GM12878 (cell line): ENCODE measurements around the gene RERE. TPM values are rescaled to one million over a fixed set of nuclear protein-coding genes. Genes with fewer than 3 reads are reported as not detected.

Source experiments
- ATAC-seq: fragments of 200-7000 bp; cut with Tn5 transposase; 3 replicates; pipeline ENCODE4 v1.9.1; 2020; ENCODE audit warnings: mild to moderate bottlenecking, moderate library complexity
- BruUV-seq: library from RNA; stranded (reverse); fragments of 400-500 nt; replicated peaks from 2 replicates; lab custom pipeline; 2021; lab: Mats Ljungman, UMichigan
- CTCF ChIA-PET: fragments of 300-600 bp; sonication (Branson Sonifier 250); formaldehyde crosslinking; extraction: SDS; loops from one replicate; lab custom pipeline; 2021; ENCODE audit warnings: inconsistent platforms; lab: Yijun Ruan, JAX
- POLR2A ChIA-PET: fragments of 350-600 bp; formaldehyde crosslinking; extraction: SDS; loops from one replicate; lab custom pipeline; 2021; ENCODE audit warnings: inconsistent platforms; lab: Charles Lee
- RAD21 ChIA-PET: fragments of 300-600 bp; sonication (Branson Sonifier 250); formaldehyde crosslinking; loops from one replicate; lab custom pipeline; 2023; ENCODE audit warnings: antibody characterized with exemption; ENCODE audit not compliant: unreplicated experiment; lab: Charles Lee
- SMC1A ChIA-PET: fragments of 300-600 bp; sonication (Branson Sonifier 250); formaldehyde crosslinking; loops from one replicate; lab custom pipeline; 2023; ENCODE audit not compliant: unreplicated experiment, uncharacterized antibody; lab: Charles Lee
- DNase-seq: peaks from one replicate; pipeline ENCODE4 v3.0.0-alpha.2; 2011; ENCODE audit warnings: low read depth, low spot score
- FAIRE-seq: peaks from 3 replicates; lab custom pipeline; 2011; peaks lifted over from hg19 to GRCh38; lab: Jason Lieb, UNC
- H2AFZ ChIP-seq: 2 replicates; pipeline ENCODE4 v1.6.0; 2011; ENCODE audit warnings: low read depth, low read length, control low read depth; ENCODE audit not compliant: control insufficient read depth
- H3K27ac ChIP-seq: 2 replicates; pipeline ENCODE4 v1.5.1; 2011; ENCODE audit warnings: control low read depth; ENCODE audit not compliant: control insufficient read depth, insufficient read depth
- H3K27me3 ChIP-seq, 2 experiments: replicated peaks in 1 of 2; 2 replicates each; pipeline versions ENCODE4 v1.6.0 to v1.6.1; 2011; ENCODE audit warnings: low read length in 1 of 2; ENCODE audit not compliant: control insufficient read depth in 2 of 2, insufficient read depth in 2 of 2
- H3K36me3 ChIP-seq, 2 experiments: 2 replicates each; pipeline ENCODE4 v1.5.1; 2011; ENCODE audit warnings: low read length in 1 of 2; ENCODE audit not compliant: control insufficient read depth in 2 of 2, insufficient read depth in 2 of 2
- H3K4me1 ChIP-seq: 2 replicates; pipeline ENCODE4 v1.6.1; 2011; ENCODE audit warnings: mild to moderate bottlenecking, low read length, moderate library complexity, mixed read lengths; ENCODE audit not compliant: control insufficient read depth, insufficient read depth
- H3K4me2 ChIP-seq: 2 replicates; pipeline ENCODE4 v1.6.0; 2011; ENCODE audit warnings: control low read depth; ENCODE audit not compliant: control insufficient read depth, insufficient read depth
- H3K4me3 ChIP-seq: fragments of 200-600 bp; sonication (generic); 2 replicates; pipeline ENCODE4 v1.5.1; 2016
- H3K79me2 ChIP-seq: 2 replicates; pipeline ENCODE4 v1.6.0; 2011; ENCODE audit warnings: low read length; ENCODE audit not compliant: control insufficient read depth, insufficient read depth
- H3K9ac ChIP-seq: 2 replicates; pipeline ENCODE4 v1.8.0; 2011; ENCODE audit warnings: low read length, control low read depth, mixed read lengths; ENCODE audit not compliant: control insufficient read depth, insufficient read depth
- H3K9me3 ChIP-seq: replicated peaks from 3 replicates; pipeline ENCODE4 v1.5.1; 2011; ENCODE audit warnings: mild to moderate bottlenecking, low read length; ENCODE audit not compliant: control insufficient read depth, insufficient read depth
- H4K20me1 ChIP-seq: 2 replicates; pipeline ENCODE4 v1.6.0; 2011; ENCODE audit not compliant: control insufficient read depth, insufficient read depth
- DPF2 ChIP-seq: fragments of 450-650 bp; IDR thresholded peaks from 2 replicates; pipeline ENCODE4 v1.6.1; 2017; ENCODE audit warnings: mild to moderate bottlenecking
- KAT2A ChIP-seq: conservative IDR thresholded peaks from 2 replicates; pipeline ENCODE4 v1.6.1; 2011; ENCODE audit warnings: low read depth, low read length; ENCODE audit not compliant: control insufficient read depth
- KDM1A ChIP-seq: fragments of 200-600 bp; sonication (generic); IDR thresholded peaks from 2 replicates; pipeline ENCODE4 v1.6.1; 2016; ENCODE audit warnings: borderline replicate concordance
- NFXL1 ChIP-seq: fragments of 450-650 bp; IDR thresholded peaks from 2 replicates; pipeline ENCODE4 v1.6.1; 2017; ENCODE audit warnings: antibody characterized with exemption, mild to moderate bottlenecking, borderline replicate concordance
- NFYB ChIP-seq: IDR thresholded peaks from 2 replicates; pipeline ENCODE4 v1.6.1; 2011; ENCODE audit warnings: low read depth, mild to moderate bottlenecking, low read length, improper control_type of control experiment, moderate library complexity; ENCODE audit not compliant: insufficient read depth
- POLR2AphosphoS5 ChIP-seq: IDR thresholded peaks from 2 replicates; pipeline ENCODE4 v1.6.1; 2011; ENCODE audit warnings: mild to moderate bottlenecking, low read length, inconsistent platforms
- TCF12 ChIP-seq: IDR thresholded peaks from 2 replicates; pipeline ENCODE4 v1.6.1; 2011; ENCODE audit warnings: low read depth, mild to moderate bottlenecking, low read length
- WGBS: methylation state at CpG from one replicate; pipeline ENCODE4 v1.1.6; 2016; ENCODE audit warnings: low lambda C conversion rate; ENCODE audit not compliant: insufficient replicate concordance, insufficient coverage; ENCODE audit errors: missing lambda C conversion rate; 5-methylcytosine and 5-hydroxymethylcytosine counted together
- in situ Hi-C: fragments of 300-500 bp; cut with MboI; formaldehyde crosslinking; loops from 9 replicates; pipeline ENCODE4 v1.14.3; 2018; ENCODE audit warnings: mixed read lengths
- intact Hi-C: fragments of 100-400 bp; cut with micrococcal nuclease; formaldehyde crosslinking; loops from one replicate; pipeline ENCODE4 v1.14.2; 2022; ENCODE audit not compliant: unreplicated experiment
- polyA plus RNA-seq, 11 experiments: library from polyadenylated mRNA; depleted of rRNA in 4 of 11; unstranded in 6 of 11; stranded (reverse) in 5 of 11; fragments of >200 nt; fragmentation: Nextera tagmentation in 4 of 11; fragmentation: Illumina TruSeq in 1 of 11; extraction: Ambion mirVana in 4 of 11; extraction: Trizol in 1 of 11; gene quantifications; 1 replicate in 1 of 11; 2 replicates in 10 of 11; pipeline versions ENCODE4 v1.2.1 to v1.2.3, GENCODE V29; 2011 to 2016; ENCODE audit warnings: inconsistent platforms in 2 of 11, missing spikeins in 2 of 11, low read depth in 1 of 11
- total RNA-seq, 4 experiments: library from RNA; depleted of rRNA in 3 of 4; stranded (reverse); fragments of >200 nt in 3 of 4; fragmentation: Illumina TruSeq in 1 of 4; extraction: Trizol in 1 of 4; gene quantifications; 2 replicates each; pipeline versions ENCODE4 v1.2.1 to v1.2.3, GENCODE V29; 2013 to 2021
- TF ChIP-seq, protein P1 (sequence below): IDR thresholded peaks from 2 replicates; pipeline ENCODE4 v1.6.1; 2012; ENCODE audit warnings: improper control_type of control experiment, low read depth, low read length; ENCODE audit not compliant: insufficient replicate concordance
- TF ChIP-seq, protein P2 (sequence below): IDR thresholded peaks from 2 replicates; pipeline ENCODE4 v1.6.1; 2012; ENCODE audit warnings: low read depth, low read length, improper control_type of control experiment

The RERE gene
- total and polyA plus RNA-seq, 10 of the 15 experiments (the other 5 are each of a cell fraction or from before 2014, with no cell fraction given), result 5.2 to 60.5 (median 20.2) TPM

- TF ChIP-seq, protein P1, sequence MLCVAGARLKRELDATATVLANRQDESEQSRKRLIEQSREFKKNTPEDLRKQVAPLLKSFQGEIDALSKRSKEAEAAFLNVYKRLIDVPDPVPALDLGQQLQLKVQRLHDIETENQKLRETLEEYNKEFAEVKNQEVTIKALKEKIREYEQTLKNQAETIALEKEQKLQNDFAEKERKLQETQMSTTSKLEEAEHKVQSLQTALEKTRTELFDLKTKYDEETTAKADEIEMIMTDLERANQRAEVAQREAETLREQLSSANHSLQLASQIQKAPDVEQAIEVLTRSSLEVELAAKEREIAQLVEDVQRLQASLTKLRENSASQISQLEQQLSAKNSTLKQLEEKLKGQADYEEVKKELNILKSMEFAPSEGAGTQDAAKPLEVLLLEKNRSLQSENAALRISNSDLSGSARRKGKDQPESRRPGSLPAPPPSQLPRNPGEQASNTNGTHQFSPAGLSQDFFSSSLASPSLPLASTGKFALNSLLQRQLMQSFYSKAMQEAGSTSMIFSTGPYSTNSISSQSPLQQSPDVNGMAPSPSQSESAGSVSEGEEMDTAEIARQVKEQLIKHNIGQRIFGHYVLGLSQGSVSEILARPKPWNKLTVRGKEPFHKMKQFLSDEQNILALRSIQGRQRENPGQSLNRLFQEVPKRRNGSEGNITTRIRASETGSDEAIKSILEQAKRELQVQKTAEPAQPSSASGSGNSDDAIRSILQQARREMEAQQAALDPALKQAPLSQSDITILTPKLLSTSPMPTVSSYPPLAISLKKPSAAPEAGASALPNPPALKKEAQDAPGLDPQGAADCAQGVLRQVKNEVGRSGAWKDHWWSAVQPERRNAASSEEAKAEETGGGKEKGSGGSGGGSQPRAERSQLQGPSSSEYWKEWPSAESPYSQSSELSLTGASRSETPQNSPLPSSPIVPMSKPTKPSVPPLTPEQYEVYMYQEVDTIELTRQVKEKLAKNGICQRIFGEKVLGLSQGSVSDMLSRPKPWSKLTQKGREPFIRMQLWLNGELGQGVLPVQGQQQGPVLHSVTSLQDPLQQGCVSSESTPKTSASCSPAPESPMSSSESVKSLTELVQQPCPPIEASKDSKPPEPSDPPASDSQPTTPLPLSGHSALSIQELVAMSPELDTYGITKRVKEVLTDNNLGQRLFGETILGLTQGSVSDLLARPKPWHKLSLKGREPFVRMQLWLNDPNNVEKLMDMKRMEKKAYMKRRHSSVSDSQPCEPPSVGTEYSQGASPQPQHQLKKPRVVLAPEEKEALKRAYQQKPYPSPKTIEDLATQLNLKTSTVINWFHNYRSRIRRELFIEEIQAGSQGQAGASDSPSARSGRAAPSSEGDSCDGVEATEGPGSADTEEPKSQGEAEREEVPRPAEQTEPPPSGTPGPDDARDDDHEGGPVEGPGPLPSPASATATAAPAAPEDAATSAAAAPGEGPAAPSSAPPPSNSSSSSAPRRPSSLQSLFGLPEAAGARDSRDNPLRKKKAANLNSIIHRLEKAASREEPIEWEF, result peak; percentile 74
- TF ChIP-seq DPF2 (0 out of 2 replicates have a peak, but pooled peaks have one; percentile 16), KAT2A (no peak)
- TF ChIP-seq, all 136 proteins: peak for 11
Measured at GRCh38 chr1:8689431-8690252, 127.8 kb downstream of the RERE start (continued).

- peak overlapping the region; percentile 5; the same call in 1 of the 2 replicates for H3K27ac ChIP-seq
- H3K36me3 ChIP-seq, result no peaks in the 10 kb centered on the region
- no peaks in the 10 kb centered on the region for H4K20me1 ChIP-seq
- H3K79me2 ChIP-seq, result peaks cover 67% of the 10 kb centered on the region
- 96% methylated on average over 2 of the region's 2 CpGs for WGBS
- no peak overlapping the region for H3K4me3 ChIP-seq
- no peak overlapping the region for H2AFZ ChIP-seq
- ChIA-PET POLR2A (interaction anchor here (0.6 to 1.4 kb wide), 5 partner anchors 8 to 118 kb away, joined by 4 to 6 read pairs (median 4); no protein-coding TSS in a partner anchor), SMC1A (interaction anchor here (1.0 to 12.1 kb wide), 7 partner anchors 14 to 126 kb away, joined by 3 to 154 read pairs (median 7); no protein-coding TSS in a partner anchor), RAD21 (interaction anchor here (1.1 to 2.4 kb wide), 5 partner anchors 11 to 161 kb away, joined by 3 to 10 read pairs (median 6); no protein-coding TSS in a partner anchor), CTCF (interaction anchor here (1.1 to 9.0 kb wide), 5 partner anchors 11 to 161 kb away, joined by 4 to 89 read pairs (median 9); no protein-coding TSS in a partner anchor)
- H3K9me3 ChIP-seq, result peaks cover 2% of the 10 kb centered on the region; the same call in 1 of the 3 replicates
- ATAC-seq (no peak), DNase-seq (no peak), FAIRE-seq (no peak)
- peak overlapping the region; percentile 35; the same call in 1 of the 2 replicates for H3K4me2 ChIP-seq
- intact Hi-C loops (no loop called here), in situ Hi-C loops (no loop called here)
- no peaks in the 10 kb centered on the region for H3K27me3 ChIP-seq
- peaks cover 23% of the 10 kb centered on the region for H3K4me1 ChIP-seq
- BruUV-seq, result no TSS peak
- no peak overlapping the region for H3K9ac ChIP-seq
- TF ChIP-seq KDM1A (no peak), TCF12 (no peak), NFYB (no peak), POLR2AphosphoS5 (no peak), NFXL1 (no peak)
- TF ChIP-seq, protein P2, sequence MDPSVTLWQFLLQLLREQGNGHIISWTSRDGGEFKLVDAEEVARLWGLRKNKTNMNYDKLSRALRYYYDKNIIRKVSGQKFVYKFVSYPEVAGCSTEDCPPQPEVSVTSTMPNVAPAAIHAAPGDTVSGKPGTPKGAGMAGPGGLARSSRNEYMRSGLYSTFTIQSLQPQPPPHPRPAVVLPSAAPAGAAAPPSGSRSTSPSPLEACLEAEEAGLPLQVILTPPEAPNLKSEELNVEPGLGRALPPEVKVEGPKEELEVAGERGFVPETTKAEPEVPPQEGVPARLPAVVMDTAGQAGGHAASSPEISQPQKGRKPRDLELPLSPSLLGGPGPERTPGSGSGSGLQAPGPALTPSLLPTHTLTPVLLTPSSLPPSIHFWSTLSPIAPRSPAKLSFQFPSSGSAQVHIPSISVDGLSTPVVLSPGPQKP, result no peak
Measured at GRCh38 chr1:8687538-8687937, 129.9 kb downstream of the RERE start.
